ENCODE data around the gene CSGALNACT2.
A peak's percentile ranks its signal among the peaks of the same experiment; 100 is the strongest.
"Not testable (repeated sequence)": the region's sequence is repeated elsewhere in the genome, so short reads cannot be mapped to it uniquely, and the experiment has no call there.

CSGALNACT2 gene

DNA sequence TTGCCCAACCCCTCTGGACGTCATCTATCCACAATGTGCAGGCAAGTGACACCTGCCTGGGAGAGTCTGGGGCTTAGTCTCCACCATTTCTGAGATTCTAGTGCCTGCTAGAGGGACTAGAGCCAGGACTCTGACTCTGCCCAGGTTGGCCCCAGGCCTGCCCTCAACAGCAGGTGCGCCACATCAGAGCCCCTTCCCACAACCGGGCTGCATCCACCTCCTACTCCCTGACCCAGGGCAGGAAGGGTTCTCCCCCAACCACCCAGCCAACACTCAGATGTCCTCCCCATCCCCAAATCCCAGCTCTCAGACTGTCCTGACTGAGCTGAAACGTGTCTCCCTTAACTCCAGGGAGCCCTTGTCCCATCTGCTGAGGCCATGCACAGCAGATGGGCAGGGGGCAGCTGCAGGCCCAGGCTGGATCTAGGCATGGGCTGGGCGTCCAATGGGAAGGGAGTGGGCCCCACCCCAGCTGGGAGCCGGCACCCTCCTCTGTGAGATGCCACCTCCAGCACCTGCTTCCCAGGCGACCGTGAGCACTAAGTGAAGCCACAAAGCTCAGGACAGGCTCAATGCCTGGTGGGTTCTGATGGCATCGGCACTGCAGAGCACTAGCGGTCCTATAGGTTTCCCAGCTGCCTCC, 79.4 kb downstream of the CSGALNACT2 start:
- DNase-seq, result no peak

DNA sequence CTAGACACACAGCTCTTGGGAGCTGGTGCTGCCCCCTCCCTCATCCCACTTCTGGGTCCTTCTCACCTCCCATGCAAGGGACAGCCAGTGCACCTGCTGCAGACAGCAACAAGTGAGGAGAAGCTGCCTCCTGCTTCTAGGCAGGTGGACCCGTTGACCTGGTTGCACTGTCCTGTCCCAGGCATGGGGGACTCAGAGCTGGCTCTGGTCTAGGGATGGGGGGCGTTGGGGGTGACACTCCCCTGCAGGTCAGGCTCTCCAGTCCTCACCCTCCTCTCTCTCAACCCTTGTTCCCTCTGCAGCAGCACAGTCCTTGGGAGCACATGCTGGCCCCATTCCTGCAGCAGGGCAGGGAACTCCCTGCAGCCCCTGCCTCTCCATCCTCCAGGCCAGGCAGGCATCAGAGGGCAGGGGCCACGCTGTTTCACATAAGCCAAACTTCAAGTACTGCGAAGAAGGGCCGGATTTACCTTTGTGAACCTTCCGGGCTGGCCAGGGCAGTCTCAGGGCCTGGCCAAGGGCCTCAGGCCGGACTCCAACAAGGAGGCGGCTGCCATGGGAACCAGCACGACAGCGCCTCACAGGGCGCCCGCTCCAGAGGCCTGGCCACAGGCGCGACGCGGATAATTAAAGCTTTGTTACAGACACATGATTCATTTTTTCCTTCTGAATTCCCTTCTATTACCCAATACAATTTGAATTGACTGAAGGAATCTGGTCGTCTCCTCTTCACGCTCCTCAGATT, 80.1 kb downstream of the CSGALNACT2 start:
- DNase-seq, result peak in 10 of 14 donors; percentile 29 to 86 (median 48)

DNA sequence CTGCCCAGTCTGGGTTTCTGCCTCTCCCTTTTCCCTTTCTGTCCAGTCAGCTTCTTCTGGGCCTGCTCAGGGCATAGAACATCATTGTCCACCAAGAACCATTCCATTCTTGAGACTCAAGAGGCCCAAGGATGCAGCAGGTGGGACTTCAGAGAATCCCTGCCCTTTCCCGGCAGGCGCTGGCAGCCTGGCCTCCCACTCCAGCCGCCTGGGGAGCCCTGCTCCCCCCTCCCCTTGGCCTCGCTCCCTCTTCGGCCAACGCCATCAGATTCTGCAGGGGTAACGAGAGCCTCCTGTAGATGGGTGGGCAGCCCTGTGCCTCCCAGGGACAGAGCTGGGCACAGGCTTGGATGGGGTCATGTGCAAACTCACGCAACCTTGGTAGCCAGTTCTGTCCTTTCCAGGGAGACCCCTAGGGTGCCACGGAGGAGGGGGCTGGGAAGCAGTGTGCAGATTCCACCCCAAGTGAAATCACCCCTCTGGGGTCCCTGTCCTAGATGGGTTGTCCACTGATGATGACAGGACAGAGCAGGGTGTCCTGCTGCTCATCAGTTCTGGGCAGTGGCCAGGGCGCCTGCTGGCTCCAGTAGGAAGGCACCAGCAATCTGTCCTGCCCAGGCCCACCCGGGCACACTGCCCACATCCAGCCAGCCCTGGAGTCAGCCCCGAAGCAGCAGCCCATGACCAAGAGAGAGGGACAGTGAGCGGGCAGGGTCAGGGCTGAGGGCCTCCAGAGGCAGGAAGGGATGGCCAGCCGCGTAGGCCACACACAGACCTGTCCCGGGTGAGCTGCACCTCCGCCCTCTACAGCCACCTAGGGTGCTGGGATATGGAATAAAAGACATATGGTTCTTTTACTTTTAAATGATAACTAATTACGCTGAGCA, 80.9 kb downstream of the CSGALNACT2 start:
- peak in 3 of 14 donors; percentile 50 to 86 (median 55) for DNase-seq

DNA sequence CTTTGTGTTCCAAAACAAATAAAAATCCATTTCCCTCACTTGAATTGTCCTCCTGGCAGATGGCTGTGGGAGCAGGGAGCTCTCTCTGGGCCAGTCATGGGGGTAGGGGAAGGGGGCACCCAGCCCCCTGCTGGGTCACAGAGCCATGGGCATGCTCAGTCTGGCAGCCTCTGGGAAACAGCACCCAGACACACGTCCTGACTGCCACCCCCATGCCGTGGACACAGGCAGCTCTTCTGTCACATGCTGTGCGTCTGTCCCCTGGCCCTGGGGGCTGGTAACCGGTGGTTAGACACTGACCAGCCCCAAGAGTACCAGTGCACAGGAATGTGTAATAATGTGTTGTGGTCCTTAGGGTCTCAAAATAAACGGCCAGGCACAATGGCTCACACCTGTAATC, 81.6 kb downstream of the CSGALNACT2 start:
- DNase-seq, result no peak

DNA sequence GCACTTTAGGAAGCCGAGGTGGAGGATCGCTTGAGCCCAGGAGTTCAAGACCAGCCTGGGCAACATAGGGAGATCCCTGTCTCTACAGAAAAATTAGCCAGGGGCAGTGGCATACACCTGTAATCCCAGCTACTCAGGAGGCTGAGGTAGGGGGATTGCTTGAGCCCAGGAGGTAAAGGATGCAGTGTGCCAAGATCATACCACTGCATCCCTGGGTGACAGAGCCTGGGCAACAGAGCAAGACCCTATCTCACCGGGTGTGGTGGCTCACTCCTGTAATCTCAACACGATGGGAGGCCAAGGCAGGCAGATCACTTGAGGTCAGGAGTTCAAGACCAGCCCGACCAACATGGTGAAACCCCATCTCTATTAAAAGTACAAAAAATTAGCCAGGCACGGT, 82.0 kb downstream of the CSGALNACT2 start:
- not testable (repeated sequence) for DNase-seq

DNA sequence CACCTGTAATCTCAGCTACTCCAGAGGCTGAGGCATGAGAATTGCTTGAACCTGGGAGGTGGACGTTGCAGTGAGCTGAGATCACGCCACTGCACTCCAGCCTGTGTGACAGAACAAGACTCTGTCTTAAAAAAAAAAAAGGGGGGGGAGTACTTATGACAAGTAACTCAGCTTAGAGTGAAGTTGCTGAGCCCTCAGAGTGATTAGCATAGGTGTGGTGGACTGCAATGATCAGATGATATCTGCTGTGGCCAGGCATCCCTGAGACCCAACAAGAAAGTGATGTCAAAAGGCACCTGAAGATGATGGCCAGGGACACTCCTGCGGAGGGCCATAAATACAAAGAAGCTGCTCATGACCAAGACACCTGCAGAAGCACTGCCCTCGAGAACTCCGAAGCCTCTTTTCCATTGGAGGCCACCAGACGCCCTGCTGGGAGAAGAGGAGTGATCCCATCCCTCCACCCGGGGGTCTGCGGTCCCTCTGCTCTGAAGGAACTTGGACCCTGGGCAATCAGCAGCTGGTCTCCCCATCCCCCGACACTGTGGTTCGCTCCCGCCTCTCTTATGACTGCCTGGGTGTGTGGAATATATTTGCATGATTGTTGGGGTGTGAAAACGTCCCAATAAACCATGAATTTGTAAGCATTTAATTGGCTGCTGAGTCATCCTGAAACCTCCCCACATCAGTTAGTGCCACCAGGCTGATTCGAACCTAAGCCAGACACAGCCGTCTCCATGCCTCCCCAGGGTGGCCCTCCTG, 82.6 kb downstream of the CSGALNACT2 start:
- no peak for DNase-seq

DNA sequence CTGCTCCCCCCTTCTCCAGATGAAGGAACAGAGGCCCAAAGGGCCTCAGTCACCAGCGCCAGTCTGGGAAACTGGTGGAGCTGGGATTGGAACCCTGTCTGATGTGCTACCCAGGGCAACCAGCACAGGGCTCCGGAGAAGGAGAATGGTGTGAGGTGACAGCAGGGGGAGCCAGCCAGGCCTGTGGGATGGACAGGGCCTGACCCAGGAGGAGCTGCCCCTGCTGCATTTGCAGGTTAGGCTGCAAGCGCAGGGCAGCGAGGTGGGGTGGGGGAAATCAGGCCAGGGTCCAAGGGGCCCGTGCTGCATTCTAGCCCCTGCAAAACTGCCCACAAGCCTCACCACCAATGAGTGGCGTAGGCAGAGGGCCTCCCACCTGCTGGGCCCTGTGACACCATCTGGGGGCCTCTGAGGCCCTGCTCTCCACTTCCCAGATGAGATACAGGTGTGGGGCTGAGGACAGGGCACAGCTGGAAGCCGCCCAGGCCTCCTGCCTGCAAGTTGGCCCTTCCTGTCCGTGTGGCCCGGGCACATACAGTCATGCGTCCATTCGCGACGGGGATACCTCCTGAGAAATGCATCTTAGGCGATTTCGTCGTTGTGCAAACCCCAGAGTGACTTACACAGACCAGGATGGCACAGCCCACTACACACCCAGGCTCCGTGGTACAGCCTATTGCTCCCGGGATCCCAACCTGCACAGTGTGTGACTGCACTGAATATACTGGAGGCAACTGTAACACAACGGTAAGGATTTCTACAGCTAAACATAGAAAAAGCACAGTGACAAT, 83.4 kb downstream of the CSGALNACT2 start:
- peak in 1 of 14 donors; percentile 42 for DNase-seq

DNA sequence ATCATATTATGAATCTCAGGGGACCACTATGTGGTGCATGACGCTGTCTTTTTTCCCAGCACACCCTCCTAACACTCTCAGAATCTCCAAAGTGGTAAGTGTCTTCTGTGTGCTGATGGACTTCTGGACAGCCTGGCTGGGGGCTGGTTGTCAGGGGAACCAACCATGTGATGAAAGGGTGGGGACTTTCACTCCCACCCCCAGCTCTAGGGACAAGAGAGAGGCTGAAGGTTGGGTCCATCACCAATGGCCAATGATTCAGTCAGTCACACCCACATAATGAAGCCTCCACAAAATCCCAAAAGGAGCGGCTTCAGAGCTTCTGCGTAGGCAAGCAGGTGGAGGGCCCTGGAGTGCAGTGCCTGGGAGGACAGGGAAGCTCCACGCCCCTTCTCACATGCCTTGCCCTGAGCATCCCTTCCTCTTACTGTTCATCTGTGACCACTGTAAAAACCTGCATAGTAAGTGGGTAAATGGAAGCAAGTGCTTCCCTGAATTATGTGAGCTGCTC, 84.0 kb downstream of the CSGALNACT2 start:
- no peak for DNase-seq

DNA sequence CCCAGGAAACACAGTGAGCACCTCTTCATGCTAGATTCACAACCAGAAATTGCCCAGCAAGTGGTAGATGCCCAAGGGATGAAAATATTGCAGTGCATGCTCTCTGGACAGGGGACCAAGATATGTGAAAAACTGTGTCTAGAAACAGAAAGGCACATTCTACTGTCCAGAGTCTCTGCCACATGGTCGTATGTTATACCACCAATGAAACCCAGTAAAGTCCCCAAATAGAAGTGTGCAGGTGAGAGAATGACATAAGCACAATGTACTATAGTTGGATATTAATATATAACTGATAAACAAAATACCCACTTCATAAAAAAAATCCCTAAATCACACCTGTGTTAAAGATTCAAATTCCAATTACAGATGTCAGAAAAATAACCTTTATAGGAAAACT, 84.8 kb downstream of the CSGALNACT2 start:
- DNase-seq, result no peak

DNA sequence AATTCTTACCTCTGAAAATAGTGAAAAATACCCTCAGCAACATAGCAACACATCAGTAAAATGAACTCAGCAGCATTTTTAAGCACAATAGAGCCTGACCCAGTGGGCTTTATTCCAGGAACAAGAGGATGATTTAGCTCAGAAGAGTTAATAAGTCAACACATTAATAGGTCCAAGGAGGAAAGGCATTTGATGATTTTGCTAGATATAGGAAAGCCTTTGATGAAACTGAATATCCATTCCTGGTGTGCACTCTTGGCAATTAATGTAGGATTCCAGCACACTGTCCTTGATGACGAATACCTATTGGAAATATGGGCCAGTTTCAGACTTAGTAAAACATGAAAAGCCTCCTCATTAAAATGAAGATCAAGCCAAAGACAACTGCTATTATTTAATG, 86.1 kb downstream of the CSGALNACT2 start:
- no peak for DNase-seq

DNA sequence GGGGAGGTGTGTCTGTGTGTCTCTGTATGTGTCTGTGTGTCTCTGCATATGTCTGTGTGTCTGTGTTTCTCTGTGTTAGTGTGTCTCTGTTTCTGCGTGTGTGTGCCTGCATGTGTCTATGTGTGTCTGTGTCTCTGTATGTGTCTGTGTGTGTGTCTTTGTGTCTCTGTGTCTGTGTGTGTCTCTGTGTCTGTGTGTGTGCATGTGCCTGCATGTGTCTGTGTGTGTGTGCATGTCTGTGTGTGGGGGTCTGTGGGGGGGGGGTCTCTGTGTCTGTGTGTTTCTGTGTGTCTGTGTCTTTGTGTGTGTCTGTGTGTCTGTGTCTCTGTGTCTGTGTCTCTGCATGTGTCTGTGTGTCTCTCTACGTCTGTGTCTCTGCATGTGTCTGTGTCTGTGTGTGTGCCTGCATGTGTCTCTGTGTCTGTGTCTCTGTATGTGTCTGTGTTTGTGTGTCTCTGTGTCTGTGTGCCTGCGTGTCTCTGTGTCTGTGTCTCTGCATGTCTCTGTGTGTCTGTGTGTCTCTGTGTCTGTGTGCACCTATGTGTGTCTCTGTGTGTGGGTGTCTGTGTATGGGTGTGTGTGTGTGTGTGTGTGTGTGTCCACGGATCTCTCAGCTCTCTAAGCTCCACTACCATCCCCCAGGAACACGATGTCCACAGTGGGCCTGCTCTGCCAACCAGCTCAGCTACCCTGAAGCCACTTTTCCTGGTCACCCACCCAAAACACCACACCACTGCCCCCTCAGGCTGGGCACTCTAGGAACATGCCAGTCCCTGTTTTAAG, 87.0 kb downstream of the CSGALNACT2 start:
- DNase-seq, result no peak

DNA sequence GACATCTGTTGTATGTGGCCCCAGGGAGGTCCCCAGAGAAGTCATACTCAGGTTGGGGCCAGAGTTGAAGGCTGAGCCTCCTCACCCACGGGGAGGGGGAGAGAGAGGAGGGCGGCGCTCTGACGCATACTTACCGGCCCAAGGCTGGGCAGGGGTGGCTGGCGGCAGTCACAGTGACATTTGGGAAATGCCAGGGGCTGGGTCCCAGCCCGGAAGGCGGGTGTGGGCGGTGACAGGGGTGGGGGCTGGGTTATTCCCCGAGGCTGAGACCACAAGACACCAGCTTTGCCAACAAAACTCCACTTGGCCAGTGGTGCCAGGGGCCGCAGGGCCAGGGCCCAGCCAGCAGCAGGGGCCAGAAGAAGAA, 87.5 kb downstream of the CSGALNACT2 start:
- peak in 7 of 14 donors; percentile 35 to 89 (median 62) for DNase-seq

DNA sequence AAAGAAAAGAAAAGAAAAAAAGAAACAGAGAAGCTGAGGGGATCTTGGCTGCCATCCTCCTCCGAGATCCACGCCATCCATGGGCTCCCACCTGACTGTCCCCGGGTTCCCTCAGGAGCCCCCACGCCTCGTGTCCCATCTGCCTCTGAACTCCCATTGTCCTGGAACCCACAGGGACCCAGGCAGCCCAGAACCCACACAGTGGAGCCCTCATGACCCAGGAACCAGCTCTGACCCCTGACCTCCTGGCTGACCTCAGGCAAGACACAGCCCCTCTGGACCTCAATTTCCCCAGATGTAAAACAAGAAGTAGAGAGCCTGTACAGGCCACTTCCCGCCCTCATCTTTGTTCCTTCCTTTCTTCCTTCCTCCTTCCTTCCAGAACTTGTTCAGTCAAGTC, 88.2 kb downstream of the CSGALNACT2 start:
- DNase-seq, result no peak

DNA sequence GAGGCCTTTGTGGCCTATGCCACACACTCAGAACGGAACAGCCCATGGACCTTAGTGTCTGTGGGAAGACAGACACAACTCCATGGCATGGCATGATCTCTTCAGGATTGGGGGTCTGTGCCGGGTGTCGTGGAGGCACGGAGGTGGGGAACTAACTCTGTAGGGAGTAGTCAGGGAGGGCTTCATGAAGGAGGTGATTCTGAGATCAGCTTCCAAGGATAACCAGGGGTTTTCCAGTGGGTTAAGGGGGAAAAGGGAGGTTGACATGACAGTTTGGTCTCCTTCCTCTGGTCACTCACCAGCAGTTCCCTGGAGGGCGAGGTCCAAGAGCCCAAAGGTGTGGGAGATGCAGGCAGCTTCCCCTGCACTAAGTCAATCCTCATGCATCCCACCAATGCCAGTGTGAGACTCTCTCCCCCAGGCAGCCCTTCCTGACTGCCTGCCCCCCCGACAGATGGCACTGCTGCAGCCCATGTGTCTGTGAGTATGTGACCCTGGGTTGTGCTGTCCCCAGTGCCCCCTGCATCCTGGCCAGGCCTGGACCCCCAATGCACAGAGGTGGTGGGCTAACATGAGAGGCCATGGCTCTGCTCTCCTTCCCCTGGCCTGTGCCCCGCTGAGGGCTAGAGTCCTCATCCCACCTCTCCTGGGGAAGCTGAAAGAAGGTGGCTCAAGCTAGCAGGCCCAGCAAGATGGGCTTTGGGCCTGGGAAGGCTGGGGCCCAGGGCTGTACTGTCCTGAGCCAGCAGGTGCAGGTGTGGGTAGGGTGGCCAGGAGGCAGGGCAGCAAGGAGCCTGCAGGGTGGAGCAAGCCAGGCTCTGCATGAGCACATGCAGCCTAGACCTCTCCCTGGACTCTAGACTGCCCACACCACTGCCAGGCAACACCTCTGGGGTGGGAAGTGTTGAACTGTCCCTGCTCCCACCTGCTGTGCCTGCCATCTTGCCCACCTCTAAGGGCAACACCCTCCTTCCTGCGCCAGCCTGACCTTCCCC, 88.9 kb downstream of the CSGALNACT2 start:
- no peak for DNase-seq

DNA sequence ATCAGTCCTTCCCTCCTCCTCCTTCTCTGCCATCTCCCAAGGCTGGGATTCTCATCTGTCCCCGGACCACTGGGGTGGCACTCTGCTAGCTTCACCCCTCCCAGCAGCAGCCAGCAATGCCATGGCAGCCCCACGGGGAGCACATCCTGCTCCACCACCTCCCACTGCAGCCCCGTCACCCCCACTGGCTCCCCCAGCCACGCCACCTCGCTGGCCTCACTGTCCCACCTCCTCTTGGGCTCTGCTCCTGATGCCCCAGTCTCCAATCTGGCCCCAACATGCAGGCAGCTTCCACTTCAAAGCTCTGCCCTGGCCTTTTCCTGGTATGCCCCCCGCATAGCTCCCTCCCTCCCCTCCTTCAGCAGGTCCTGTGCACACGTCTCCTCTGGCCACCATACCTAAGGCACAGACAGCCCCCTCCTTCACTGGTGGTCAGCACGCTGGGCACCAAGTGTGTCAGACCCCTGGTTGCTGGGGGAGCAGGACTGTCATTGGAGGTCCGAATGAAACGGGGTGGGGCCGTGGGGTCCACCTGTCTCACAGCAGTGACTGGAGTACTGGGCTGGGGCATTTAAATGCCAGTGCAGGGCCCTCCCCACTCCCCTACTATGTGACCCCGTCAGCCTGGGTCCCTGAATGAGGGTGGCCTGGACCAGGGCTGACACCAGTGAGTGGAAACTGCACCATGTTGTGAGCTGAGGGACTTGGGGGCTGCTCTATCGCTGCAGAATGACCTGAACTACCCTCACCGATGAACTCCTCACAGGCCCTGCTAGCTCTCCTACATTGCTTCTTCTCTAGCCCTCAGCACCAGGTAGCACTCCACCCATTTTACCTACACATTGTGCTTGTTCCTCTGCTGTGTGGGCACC, 89.9 kb downstream of the CSGALNACT2 start:
- DNase-seq, result no peak

DNA sequence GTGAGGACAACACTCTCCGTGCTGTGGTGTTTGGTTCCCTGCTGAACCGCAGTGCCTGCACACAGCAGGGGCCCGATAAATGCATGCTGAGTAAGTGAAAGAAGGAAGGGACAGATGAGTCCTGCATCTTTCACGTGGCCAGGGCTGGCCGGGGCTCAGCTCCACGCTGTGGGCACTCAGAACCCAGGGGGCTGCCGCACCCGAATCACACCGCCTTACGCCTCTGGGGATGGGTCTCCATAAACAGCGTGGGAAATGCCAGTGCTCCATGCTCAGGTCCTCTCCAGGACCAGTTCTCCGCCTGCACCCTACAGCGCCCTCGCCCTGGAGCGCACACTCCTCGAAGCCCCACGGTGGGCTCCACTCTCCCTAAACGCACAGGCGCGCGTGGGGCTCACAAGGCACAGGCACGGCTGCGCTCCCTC, 90.5 kb downstream of the CSGALNACT2 start:
- DNase-seq, result no peak

DNA sequence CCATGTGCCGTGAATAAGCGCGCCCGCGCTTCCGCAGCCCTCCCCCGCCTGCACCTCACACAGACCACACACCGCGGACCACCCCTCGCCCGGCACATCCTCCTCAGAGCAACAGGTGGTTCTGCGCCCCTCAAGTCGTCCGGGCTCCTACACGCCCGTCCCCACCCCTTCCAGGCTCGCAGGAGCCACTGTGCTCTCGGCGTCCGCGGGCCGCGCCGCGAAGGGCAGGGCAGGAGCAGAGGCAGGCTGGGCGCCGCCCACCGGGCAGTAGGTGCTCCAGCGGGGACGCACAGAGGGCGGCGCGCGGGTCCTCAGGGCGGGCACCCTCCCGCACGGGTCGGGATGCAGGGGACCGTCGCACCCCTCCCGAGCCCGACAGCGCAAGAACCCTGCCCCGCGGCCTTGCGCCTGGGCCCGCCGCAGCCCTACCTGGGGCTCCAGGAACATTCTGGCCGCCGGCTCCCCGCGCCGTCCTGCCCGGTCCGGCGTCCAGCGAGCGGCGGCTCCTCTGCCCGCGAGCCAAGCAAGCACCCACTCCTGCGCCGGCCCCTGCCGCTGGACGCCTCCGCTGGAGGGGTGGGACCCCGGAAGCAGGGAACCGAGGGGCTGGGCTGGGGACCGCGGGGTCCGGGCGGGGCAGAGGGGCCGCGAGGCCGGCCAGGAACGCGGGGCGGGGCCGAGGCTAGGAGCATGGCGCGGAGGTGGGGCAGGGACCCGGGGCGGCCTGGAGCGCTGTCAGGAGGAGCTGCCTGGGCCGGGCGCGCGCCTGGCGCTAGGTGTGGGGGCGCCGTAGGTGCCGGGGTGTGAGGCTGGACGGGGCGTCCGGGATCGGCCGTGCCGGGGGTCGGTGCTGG, 91.2 kb downstream of the CSGALNACT2 start:
- no peak for DNase-seq
